ENCODE measurements around the gene IMPDH1.

The IMPDH1 gene

GRCh38 chr7:128385988-128386925 is 23.5 kb downstream of the IMPDH1 start:
- DNase-seq: no peak

- no peak for DNase-seq
These were observed 25.1 kb downstream of the IMPDH1 start for GRCh38 chr7:128384726-128385125.

GRCh38 chr7:128383776-128384175 is 26.0 kb downstream of the IMPDH1 start:
- DNase-seq: no peak

GRCh38 chr7:128381161-128381821 is 28.5 kb downstream of the IMPDH1 start:
- no peak for DNase-seq

- DNase-seq: no peak
These were observed 29.2 kb downstream of the IMPDH1 start for GRCh38 chr7:128380483-128381106.

GRCh38 chr7:128379900-128380479 is 29.8 kb downstream of the IMPDH1 start:
- DNase-seq: no peak

GRCh38 chr7:128378637-128379036 is 31.1 kb downstream of the IMPDH1 start:
- DNase-seq: no peak

GRCh38 chr7:128376077-128376476 is 33.7 kb downstream of the IMPDH1 start:
- no peak for DNase-seq

- no peak for DNase-seq
These were observed 35.7 kb downstream of the IMPDH1 start for GRCh38 chr7:128374041-128374440.

- DNase-seq: no peak
These were observed 36.2 kb downstream of the IMPDH1 start for GRCh38 chr7:128373606-128374005.

- DNase-seq: no peak
These were observed 39.3 kb downstream of the IMPDH1 start for GRCh38 chr7:128370491-128370890.

GRCh38 chr7:128366986-128367385 is 42.8 kb downstream of the IMPDH1 start:
- DNase-seq: no peak

- no peak for DNase-seq
These were observed 43.5 kb downstream of the IMPDH1 start for GRCh38 chr7:128366300-128366699.

- DNase-seq: no peak
These were observed 44.4 kb downstream of the IMPDH1 start for GRCh38 chr7:128365432-128365831.

- no peak for DNase-seq
These were observed 45.5 kb downstream of the IMPDH1 start for GRCh38 chr7:128364166-128364870.

GRCh38 chr7:128363261-128363721 is 46.5 kb downstream of the IMPDH1 start:
- DNase-seq: no peak

- DNase-seq: no peak
These were observed 47.1 kb downstream of the IMPDH1 start for GRCh38 chr7:128362670-128363069.

- DNase-seq: no peak
These were observed 48.1 kb downstream of the IMPDH1 start, which contains the start of gene PRRT4 for GRCh38 chr7:128361411-128362379. PRRT4 (minus strand) TSS chr7:128361690.

- DNase-seq: no peak
These were observed 49.5 kb downstream of the IMPDH1 start for GRCh38 chr7:128360359-128360678.

- no peak for DNase-seq
These were observed 49.8 kb downstream of the IMPDH1 start for GRCh38 chr7:128359939-128360338.

- no peak for DNase-seq
These were observed 50.4 kb downstream of the IMPDH1 start for GRCh38 chr7:128359336-128359735.

All from NCI-H510A (cell line).